ENCODE data around the gene UBQLN4.
A peak's percentile ranks its signal among the peaks of the same experiment; 100 is the strongest.

Gene UBQLN4

DNA sequence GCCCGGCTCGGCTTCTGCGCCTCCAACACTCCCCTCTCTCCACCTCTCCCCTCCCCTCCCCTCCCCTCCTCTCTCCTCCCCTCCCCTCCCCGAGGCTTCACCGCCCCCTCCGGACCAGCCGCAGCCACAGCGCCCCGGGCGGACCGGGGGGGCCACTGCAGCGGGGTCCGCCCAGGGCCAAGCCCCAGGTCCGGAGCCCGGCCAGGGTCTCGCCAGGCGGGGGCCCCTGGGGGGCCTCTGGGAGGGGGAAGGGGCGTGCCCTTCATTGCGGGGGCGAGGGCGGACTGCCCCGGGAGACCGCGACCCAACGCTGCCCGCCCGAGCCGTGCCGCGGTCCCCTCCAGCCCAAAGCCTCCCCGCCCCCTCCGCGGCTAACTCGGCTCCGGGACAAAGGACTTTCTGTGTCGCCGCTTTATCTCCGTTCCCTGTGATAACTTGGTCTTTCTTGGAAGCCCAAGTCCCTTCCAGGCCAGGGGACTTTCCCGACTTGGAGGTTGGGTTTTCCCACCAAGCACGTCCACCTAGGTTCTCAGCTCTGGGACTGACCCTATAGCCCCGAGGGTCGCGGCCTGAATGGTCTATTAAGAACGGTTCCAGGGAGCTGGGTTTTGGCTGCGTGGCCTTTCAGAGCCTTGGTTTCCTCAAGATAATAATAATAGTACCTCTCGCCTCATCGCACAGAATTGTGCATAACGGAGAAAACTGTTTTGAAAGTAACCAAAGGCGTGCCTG lies at the start of gene UBQLN4:
TSS of gene UBQLN4 (minus strand) at position 31 of the 732 bp plus-strand sequence. CDS start 97 bp downstream, outside the sequence.
- DNase-seq: peak; percentile 87

DNA sequence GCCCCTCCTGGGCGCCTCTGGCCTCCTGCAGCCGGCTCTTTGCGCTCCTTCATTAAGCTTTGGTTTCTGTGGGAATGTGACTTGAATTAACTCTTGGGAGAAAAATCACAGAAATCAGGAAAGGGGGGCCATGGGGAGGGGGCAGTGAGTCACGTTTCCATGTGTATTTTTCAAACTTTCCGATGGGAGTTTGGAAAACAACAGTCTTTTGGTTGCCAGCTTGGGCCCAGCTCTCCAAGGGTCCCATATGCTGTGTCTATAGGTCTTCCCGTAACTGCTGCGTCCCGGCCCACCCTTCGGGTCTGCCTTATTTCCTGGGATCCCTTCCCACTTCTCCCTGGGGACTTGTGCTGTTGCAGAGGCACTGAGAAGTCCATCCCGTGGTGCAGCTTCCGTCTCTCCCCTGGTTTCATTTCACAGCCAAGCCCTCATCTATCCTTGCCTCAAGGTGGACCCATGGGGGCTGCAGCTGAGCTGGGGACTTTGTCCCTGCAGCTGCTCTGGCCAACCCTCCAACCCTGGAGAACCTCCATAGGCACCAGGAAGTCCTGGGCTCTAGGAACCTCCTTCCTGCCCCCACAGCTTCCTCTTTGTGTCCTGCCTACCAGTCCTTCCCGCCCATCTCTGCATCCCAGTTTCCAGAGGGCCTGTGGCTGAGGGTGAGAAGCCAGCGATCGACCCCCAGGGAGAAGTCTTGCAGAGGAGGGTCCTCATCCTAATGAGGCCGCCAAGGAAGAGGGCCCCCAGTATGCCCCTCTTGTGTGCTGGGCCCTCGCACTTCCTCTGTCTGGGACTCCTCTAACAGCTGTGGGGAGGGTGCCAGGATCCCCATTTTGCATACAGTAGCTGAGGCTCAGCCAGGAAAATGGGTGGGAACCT lies 49.3 kb upstream of the UBQLN4 start:
- DNase-seq: no peak

DNA sequence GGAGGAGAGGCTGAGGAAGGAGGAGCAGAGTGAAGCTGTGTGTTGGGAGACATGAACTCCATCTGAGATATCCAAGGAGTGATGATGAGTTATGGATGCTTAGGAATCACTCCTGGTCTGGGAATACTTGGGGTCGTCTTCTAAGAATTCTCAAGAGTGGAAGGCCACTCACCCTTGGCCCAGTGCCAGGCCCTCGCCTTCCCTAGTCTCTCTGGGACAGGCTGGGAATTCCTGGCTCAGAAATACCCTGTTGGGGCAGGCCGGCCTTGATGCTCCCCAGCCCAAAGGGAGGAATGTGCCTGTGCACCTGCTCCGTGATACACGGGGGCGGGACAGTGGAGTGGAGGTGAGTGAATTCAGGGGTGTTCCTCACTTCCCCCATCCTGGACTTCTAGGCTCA lies 48.3 kb upstream of the UBQLN4 start:
- DNase-seq: no peak

DNA sequence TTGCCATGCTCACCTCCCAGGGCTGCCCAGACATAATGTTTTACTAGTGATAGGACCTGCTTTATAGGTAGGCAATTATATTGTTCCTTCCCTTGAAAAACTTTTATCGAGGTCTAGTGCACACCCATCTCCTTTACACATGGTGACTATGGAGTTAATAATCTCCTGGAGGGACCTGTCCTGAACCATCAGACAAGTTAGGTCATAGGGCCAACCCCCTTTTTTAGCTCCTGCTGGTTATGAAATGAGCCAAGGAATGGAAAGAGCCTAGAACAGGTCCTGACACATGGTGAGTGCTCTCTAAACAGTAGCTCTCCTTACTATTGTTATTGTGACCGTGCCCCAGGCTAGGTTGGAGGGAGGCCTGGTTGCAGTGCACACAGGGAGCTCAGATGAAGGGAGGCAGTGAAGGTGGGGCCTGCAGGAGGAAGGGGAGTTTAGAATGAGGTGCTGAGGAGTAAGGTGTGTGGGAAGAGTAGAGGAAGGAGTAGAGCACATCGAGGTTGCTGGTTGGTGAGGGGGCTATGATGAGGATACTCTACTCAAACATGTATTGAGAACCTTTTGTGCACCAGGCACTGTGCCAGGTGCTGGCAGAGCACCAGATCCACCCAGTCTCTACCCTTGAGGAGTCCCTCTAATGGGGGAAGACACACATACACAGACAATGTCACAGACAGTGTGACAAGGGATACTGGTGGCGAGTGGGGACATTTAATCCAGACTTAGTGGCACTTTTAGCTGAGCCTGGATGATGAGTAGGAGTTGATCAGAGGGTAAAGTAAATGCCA lies 46.8 kb upstream of the UBQLN4 start:
- DNase-seq: no peak

DNA sequence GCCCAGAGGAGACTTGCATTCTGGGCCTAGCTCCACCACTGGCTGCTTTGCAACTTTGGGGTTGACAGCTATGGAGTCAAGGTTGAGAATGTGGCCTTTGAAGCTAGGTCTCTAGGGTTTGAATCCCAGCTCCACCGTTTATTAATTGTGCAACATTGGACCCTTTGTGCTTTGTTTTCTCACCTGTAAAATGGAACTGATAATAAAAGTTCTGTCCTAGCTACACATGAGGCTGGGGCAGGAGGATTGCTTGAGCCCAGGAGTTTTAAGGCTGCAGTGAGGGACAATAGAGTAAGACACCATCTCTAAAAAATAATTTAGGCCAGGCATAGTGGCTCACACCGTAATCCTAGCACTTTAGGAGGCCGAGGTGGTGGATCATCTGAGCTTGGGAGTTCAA lies 45.7 kb upstream of the UBQLN4 start:
- DNase-seq: no peak

DNA sequence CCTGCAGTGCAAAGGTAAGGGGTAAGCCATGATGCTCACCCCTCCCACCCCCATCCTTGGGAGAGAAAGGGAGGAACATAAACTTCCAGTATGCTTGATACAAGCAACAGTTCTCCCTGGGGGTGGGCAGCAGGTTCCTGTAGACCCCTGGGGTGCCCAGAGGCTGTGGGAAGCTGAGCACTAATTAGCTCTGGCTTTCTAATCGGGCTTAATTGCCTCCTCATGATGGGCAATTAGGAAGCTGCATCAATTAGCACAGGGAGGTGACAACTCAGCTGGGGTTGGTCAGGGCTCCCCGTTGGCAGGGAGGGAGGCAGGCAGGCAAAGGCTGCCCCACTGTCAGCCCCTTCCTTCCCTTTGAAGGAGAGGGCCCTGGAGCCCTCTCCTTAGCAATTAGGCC lies 45.2 kb upstream of the UBQLN4 start:
- DNase-seq: no peak

DNA sequence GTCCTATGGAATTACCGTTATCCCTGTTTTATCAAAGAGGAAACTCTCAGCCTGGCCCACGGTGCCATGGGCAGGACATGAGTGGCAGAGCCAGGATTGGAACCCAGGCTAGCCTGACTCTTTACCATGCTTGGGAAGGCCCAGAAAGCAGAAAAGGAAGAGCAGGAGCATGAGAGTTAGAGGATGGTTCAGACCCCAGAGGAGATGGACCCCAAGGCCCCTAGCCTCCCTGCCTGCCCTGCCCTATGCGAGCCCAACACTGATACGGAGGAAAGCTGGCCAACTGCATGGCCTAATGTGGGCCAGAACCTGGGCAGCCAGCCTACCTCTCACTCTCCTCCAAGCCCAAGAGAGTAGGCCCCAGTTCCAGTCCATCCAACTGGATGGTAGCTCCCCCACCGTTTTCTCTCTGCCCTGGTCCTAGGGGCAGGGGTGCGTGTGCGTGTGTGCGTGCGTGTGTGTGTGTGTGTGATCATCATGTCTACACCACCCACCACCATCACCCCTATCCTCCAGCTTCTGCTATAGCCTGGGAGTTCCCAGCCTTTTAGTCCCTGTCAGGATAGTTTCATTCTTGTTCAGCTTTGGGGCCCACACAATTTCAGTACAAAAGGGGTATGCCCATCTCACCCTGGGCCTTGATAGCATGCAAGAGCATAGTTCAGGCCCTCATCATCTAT lies 44.0 kb upstream of the UBQLN4 start:
- DNase-seq: peak; percentile 61

DNA sequence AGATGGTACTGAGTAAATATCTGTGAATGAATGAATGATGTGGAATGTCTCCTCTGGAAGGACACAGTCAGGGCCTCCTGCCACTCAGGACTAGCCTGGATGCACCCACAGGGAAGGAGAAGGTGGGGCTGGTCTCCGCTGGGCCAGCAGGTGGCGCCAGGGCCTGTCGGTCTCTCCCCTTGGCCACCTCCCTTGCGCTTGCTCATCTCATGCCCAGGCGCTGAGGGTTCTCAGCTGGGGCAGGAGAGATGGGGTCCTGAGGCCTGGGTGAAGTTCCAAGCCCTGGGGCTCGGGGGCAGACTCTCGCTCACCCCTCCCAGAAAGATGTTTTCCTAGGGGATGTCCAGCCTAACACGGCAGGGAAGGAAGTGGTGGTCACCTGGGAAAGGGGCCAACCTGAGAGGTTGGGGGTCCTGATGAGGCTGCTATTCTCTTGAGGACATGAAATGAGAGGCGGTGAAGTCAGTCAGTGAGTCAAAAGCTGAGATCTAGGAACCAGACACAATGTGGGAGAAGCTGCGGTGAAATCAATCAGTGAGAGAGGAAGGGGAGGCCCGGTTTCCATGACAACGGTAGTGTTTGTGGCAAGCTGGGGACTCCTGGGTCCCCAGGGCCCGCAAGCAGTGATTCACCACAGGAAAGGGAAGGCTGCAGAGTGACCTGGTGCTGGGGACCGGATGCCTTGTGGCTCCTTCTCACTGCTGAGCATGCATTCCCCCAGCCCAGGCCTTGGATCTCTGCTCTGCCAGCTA lies 43.2 kb upstream of the UBQLN4 start:
- DNase-seq: peak; percentile 96

DNA sequence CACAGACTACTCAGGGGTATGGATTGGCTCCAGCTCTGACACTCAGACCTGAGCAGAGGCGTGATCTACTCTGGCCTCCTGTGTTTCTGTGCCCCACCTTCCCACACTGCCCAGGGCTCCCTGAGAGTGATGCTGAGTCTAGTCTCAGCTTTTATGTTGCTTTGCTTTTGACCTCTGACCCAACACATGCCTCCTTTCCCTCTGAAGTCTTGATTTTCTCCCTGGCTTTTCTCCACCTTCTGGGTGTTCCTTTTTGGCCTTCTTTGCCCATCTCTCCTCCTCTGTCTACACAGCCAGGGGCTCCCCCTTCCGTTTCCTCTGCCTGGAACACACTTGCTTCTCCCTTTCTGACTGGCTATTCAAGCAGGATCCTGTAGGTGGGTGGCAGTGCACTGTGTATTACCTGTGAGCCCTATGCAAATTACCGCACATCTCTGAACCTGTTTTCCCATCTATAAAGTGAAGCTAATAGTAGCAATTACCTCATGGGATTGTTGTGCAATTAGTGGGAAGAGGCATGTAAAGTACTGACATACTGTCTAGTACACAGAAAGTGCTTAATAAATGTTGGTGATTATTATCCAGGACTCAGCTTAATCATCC lies 42.4 kb upstream of the UBQLN4 start:
- DNase-seq: peak; percentile 30

DNA sequence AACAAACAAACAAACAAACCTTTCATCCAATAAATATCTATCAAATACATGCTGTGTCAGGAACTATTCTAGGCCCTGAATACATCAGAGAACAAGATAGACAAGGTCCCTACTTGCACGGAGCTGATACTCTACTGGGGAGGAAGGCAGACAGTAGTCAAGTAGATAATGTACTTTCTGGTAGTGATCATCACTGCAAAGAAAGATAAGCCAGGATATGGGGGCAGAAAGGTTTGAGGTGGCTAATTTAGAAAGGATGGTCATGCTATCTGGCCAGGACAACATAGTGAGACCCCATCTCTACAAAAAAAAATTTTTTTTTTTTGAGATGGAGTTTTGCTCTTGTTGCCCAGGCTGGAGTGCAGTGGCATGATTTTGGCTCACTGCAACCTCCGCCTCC lies 38.0 kb upstream of the UBQLN4 start:
- no peak for DNase-seq

DNA sequence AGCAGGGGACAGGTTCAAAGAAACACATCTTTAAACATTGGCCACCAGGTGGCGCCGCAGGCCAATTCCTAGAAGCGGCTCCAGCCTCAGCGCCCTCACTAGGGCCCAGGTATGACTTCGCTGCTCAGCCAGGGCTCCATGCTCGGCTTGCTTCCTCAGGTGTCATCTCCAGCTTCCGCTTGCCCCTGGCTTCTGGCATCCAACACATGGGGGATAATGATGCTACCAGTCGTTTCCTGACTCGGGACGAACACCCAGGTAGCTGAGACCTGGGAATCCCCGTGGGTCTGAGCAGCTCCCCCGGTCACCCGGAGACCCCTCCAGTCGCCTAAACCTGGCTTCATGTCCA lies 37.2 kb upstream of the UBQLN4 start:
- DNase-seq: peak; percentile 89

DNA sequence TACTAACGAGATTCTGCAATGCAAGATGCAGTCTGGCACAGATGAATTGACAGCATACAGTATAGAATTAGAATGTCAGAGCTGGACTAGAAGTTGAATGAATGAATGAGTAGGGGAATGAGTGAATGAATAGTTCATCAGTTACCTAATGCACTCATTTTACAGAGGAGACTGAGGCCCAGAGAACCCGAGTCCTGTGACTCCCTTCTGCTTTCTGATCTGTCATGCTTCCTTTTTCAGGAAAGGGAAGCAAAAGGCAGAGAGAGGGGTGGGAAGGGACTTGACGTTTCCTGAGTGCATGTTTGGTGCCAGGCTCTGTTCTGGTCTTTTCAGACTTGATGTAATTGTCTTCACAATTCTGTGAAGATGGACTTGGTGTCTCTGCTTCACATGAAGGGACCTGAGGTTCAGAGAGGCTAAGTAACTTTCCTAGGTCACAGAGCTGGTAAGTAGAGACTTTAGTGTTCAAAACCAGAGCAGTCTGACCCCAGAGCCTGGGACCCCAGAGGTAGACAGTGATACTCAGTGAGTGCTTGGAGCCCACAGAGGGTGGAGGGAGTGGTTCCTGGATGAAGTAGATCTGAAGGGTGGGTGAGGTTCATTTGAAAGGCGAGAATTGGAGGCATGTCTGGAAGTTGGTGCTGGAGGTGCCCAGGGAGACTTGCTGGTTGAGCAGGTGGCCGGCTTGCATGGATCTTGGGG lies 36.7 kb upstream of the UBQLN4 start:
- DNase-seq: no peak

DNA sequence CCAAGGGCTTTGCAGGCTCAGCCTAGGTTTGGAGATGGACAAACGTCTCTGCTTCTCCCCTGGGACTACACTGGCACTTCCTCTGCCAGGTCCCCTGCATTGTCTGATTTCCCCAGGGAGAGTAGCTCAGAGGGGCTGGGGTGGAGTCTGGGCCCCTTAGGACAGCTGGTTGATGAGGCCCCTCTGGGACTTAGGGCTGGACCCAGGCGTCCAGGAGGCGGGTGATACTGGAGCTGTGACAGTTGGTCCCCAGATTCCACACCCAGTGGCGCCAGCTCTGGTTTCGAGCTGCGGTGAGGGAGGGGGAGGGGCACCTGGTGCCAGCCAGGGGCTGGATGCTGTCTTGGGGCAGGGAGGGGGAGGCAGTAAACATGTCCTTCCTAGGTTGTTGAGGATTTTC lies 36.1 kb upstream of the UBQLN4 start:
- no peak for DNase-seq

DNA sequence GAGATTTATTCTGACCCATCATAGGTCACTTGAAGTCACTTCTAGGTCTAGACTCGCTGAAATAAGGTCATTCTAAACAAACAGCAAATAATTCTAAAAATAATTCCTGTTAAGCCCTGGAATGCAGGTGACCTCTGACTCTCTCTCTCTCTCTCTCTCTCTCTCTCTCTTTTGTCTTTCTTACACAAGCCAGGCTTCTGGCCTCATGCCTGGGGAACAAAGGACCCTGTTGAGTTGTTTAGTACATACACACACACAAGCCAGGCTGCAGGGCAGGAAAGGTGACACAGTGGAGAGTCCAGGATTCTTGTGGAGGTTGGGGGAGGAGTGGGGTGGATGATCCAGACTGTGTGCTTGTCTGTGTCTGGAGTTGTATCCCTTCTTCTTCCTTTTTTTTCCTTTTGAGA lies 32.7 kb upstream of the UBQLN4 start:
- DNase-seq: no peak

DNA sequence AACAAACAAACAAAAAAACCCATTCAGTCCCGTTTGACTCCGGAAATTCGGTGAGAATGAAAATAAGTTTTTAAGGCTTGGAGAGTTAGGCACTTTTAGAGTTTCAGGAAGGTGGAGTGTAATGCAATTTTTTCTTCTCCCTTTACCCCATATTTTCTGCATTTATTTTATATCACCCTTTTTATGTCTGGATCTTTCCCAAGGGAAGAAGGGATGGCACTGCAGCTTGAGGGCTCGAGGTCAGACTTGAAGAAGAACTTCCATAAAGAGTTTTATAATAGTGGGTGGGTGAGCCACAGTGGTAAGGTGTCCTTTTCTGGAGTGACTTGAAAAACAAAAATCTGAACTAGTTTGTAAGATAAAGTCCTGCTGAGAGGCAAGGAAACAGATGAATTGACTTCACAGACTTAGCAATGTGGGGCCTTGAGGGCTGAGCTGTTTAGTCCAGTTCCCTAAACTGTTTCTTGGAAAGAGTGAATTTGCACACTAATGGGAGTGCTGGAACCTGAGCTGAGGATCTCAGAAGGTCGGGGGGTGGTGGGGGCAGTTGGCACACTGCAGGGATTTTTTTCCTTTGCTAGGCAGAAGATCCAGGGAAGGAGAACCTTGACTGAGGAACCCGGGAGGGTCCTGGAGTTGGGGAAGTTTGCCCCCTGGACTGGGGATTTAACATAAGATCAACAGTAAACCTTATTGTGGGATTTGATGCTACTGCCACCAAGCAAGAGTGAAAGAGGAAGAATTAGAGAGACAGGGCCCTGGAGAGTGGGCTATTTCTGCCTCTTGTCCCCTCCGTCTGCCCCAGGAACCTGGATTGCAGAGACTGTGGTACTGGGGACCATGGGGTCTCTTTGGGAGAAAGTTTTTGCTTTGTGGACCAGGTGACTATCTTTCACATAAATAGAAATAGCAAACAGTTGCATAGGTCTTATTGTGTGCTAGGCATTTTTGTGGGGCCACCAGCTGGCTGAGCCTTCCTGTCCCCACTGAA lies 30.5 kb upstream of the UBQLN4 start:
- no peak for DNase-seq

DNA sequence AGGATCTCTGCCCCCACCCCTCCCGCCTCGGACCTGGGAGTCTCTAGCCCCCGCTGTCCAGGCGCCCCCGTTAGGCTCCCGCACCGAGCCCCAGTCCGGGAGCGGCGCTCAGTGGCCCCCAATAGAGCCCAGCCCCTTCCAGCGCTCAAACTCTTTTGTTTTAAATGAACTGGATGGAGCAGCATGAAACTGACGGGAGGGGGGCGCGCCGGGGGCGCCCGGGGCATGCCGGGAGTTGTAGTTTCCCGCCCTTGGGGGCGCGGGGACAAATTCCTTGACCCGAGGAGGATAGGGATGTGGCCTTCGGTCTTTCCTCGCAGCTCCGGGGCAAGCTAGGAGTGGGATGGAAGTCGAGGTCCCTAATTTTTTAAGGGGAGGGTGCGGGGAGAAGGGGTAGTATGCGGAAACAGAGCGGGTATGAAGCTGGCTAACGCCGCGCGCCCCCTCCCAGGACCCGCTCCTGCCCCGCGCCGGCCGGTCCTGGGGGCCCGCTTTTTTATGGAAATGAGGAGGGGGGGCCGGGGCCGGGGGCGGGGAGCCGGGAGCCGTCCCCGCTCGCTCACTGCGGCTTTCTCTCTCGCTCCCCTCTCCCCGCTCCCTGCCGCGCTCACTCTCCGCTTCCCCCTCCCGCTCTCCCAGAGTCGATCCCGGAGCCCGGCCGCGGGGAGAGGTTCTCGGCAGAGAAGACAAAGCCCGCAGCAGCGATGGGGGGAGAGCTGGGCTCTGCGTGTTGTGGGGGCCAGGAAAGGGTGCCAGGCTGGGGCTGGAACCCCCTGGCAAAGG lies 28.9 kb upstream of the UBQLN4 start, which contains the start of gene MEX3A:
TSS of gene MEX3A (minus strand) at position 157 of the 783 bp plus-strand sequence. CDS start 467 bp downstream, outside the sequence.
- peak; percentile 43 for DNase-seq

DNA sequence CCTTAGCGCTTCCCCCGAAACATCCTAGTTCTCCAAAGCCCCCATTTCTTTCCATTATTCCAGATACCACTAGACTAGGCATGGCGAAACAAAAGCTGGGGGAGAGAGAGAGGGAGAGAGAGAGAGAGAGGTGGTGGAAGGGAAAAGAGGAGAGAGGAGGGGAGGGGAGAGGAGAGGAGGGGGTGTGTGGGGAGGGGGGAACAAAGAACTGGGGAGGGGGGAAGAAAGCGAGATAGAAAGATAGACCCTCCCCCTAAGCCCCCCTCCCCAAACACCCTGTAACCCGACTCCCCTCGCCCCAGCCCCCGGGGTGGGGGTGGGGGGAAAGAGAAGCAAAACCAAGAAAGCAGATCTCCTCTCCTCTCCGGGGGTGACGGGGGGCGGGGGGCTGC lies 28.3 kb upstream of the UBQLN4 start:
- no peak for DNase-seq

DNA sequence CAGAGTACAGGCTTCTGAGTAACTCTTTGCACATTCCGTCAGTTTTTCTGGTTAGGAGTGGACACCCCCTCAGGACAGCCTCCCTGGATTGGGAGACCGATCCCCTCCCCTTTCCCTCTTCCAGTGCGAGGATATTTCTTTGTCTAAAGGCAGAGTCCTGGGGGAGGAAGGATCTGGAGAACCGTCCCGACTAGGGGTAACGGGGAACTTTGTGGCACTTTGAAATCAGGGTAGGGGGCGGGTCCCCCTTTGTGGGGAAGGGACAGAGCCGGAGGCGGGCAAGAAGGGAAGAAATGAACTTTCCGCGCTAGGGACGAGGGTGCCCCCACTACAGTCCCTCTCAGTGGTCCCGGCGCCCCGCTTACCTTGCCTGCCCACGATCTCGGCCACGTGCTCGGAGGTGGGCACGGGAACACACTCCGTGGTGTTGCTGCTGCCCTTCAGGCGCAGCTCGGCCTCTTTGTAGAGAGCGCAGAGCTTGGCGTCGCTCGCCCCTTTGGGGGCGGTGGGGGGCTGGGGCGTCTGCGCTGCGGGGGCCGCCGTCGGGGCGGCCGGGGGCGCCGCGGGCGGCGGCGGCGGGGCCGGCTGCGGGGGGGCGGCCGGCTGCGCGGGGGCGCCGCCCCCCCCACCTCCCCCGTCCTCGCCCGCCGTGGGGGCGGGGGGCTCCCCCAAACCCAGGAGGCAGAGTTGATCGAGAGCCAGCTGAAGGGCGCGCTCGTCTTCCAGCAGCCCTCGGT lies 27.8 kb upstream of the UBQLN4 start:
- no peak for DNase-seq

Measured in stimulated activated CD4-positive, alpha-beta T cell treated with anti-CD3 and anti-CD28 coated beads, Interleukin-1b, Interleukin-23, amount 100 ng/mL, for 48 hours (primary cell).